ENCODE measurements around the gene SLC2A4RG.
"Not testable (repeated sequence)": the region's sequence is repeated elsewhere in the genome, so short reads cannot be mapped to it uniquely, and the experiment has no call there.

The SLC2A4RG gene

GRCh38 chr20:63774306-63774705 lies 34.7 kb downstream of the SLC2A4RG start:
- no peak for DNase-seq
- Histone ChIP-seq H3K79me1 (ENCODE audit: low read length) (peaks cover 10% of the 10 kb centered on the region), H3K56ac (ENCODE audit: low read length) (no peak overlapping the region), H4K8ac (ENCODE audit: low read depth, low read length) (no peak overlapping the region), H3K4ac (ENCODE audit: low read depth, low read length) (no peak overlapping the region), H2BK120ac (ENCODE audit: low read depth, low read length) (no peak overlapping the region), H3K18ac (ENCODE audit: low read length) (no peak overlapping the region), H3K27ac (ENCODE audit: low read depth, low read length) (no peak overlapping the region), H2BK5ac (ENCODE audit: low read length) (no peak overlapping the region), H4K5ac (ENCODE audit: low read length) (no peak overlapping the region), H2BK15ac (replicated peaks; ENCODE audit: low read depth) (no peak overlapping the region), H3K36me3 (ENCODE audit: control insufficient read depth, insufficient read depth, low read length) (no peaks in the 10 kb centered on the region), H3K27me3 (ENCODE audit: insufficient read depth, low read length, poor library complexity) (no peaks in the 10 kb centered on the region), H3K4me1 (ENCODE audit: control insufficient read depth, low read depth, low read length) (no peaks in the 10 kb centered on the region), H3K79me2 (ENCODE audit: control insufficient read depth, insufficient read depth, low read length) (peaks cover 7% of the 10 kb centered on the region), H3K4me3 (ENCODE audit: low read length) (no peak overlapping the region), H3K4me2 (ENCODE audit: low read length) (no peak overlapping the region), H3K9ac (ENCODE audit: low read length) (no peak overlapping the region), H2AK5ac (ENCODE audit: low read length) (no peak overlapping the region), H3K23ac (ENCODE audit: low read length) (no peak overlapping the region)
- WGBS (ENCODE audit: extremely low coverage, insufficient coverage, low lambda C conversion rate): no CpG with 5 or more reads among the region's 15 CpGs

DNA sequence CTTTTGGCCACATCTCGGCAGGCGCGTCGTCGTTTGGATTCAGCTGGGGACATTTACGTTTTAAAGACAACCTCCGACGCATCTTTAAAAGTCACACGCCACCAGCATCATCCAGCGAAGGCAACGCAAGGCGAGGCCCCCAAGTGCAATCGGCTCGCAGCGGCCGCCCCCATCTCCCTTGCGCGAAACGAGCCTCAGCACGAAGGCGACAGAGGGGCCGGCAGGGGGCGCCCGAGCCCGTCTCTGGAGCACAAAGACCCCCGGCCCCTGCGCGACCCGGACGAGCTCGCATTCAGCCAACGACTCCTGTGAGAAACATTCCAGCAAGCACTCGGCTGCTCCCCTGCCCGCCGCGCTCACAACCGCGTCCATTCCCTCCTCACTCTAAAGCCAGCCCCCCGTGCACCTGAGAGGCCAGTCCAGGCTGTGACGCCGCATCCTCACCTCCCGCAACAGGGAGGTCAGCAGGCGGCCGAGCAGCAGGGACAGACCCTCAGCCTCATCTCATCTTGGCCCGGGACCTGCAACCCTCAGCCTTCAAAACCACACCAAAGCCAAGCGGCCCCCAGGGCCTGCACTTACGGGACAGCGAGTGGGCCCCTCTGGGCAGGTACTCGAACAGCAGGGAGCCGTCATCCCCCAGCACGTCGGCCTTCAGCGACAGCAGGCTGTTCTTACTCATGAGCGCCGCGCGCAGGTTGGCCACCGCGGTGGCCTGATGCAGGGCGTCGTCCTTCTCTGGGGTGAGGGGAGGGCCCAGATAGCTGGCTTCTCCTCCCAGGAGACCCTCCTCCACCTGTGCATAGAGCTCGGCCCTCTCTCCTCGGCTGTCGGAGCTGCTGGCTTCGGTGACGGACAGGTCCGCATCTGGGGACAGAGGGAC lies 35.8 kb downstream of the SLC2A4RG start:
- Histone ChIP-seq H3K27me3 (ENCODE audit: insufficient read depth, low read length, poor library complexity) (no peaks in the 10 kb centered on the region), H3K27ac (ENCODE audit: low read depth, low read length) (no peak overlapping the region), H3K4me2 (ENCODE audit: low read length) (peak overlapping the region; percentile 87), H2BK15ac (replicated peaks; ENCODE audit: low read depth) (no peak overlapping the region), H3K23ac (ENCODE audit: low read length) (no peak overlapping the region), H3K4ac (ENCODE audit: low read depth, low read length) (no peak overlapping the region), H3K4me1 (ENCODE audit: control insufficient read depth, low read depth, low read length) (no peaks in the 10 kb centered on the region), H2AK5ac (ENCODE audit: low read length) (no peak overlapping the region), H4K8ac (ENCODE audit: low read depth, low read length) (no peak overlapping the region), H3K79me1 (ENCODE audit: low read length) (peaks cover 10% of the 10 kb centered on the region), H3K9ac (ENCODE audit: low read length) (peak overlapping the region; percentile 66), H3K4me3 (ENCODE audit: low read length) (no peak overlapping the region), H2BK120ac (ENCODE audit: low read depth, low read length) (no peak overlapping the region), H3K36me3 (ENCODE audit: control insufficient read depth, insufficient read depth, low read length) (no peaks in the 10 kb centered on the region), H2BK5ac (ENCODE audit: low read length) (no peak overlapping the region), H3K18ac (ENCODE audit: low read length) (no peak overlapping the region), H3K56ac (ENCODE audit: low read length) (peak overlapping the region; percentile 77), H4K5ac (ENCODE audit: low read length) (no peak overlapping the region), H3K79me2 (ENCODE audit: control insufficient read depth, insufficient read depth, low read length) (peaks cover 7% of the 10 kb centered on the region)
- peak; percentile 85 for DNase-seq
- WGBS (ENCODE audit: extremely low coverage, insufficient coverage, low lambda C conversion rate): no CpG with 5 or more reads among the region's 67 CpGs

DNA sequence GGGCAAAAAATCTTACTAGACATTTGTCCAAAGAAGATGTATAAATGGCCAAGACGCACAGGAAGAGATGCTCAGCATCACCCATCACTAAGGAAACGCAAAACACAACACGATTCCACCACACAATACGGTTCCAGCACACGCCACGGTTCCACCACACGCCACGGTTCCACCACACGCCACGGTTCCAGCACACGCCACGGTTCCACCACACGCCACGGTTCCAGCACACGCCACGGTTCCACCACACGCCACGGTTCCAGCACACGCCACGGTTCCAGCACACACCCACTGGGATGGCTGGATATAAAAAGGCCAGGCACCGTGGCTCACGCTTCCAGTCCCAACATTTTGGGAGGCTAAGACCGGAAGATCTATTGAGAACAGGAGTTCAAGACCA lies 37.3 kb downstream of the SLC2A4RG start:
- H3K4me1 ChIP-seq (ENCODE audit: control insufficient read depth, low read depth, low read length); H3K27ac ChIP-seq (ENCODE audit: low read depth, low read length); DNase-seq; H3K4me3 ChIP-seq (ENCODE audit: low read length); H3K18ac ChIP-seq (ENCODE audit: low read length); H3K4ac ChIP-seq (ENCODE audit: low read depth, low read length); H4K8ac ChIP-seq (ENCODE audit: low read depth, low read length); H2BK120ac ChIP-seq (ENCODE audit: low read depth, low read length); H3K9ac ChIP-seq (ENCODE audit: low read length); H3K27me3 ChIP-seq (ENCODE audit: insufficient read depth, low read length, poor library complexity); H3K23ac ChIP-seq (ENCODE audit: low read length); H2AK5ac ChIP-seq (ENCODE audit: low read length); H3K79me2 ChIP-seq (ENCODE audit: control insufficient read depth, insufficient read depth, low read length); H3K56ac ChIP-seq (ENCODE audit: low read length); H3K4me2 ChIP-seq (ENCODE audit: low read length); H3K36me3 ChIP-seq (ENCODE audit: control insufficient read depth, insufficient read depth, low read length); H2BK5ac ChIP-seq (ENCODE audit: low read length); H4K5ac ChIP-seq (ENCODE audit: low read length); H2BK15ac ChIP-seq (replicated peaks; ENCODE audit: low read depth): not testable (repeated sequence)
- peaks cover 12% of the 10 kb centered on the region for H3K79me1 ChIP-seq (ENCODE audit: low read length)
- WGBS (ENCODE audit: extremely low coverage, insufficient coverage, low lambda C conversion rate): no CpG with 5 or more reads among the region's 23 CpGs

GRCh38 chr20:63777614-63778013 lies 38.0 kb downstream of the SLC2A4RG start:
- H3K79me1 ChIP-seq (ENCODE audit: low read length): peaks cover 17% of the 10 kb centered on the region
- no peaks in the 10 kb centered on the region for H3K27me3 ChIP-seq (ENCODE audit: insufficient read depth, low read length, poor library complexity)
- no CpG with 5 or more reads among the region's 13 CpGs for WGBS (ENCODE audit: extremely low coverage, insufficient coverage, low lambda C conversion rate)

GRCh38 chr20:63778034-63778752 lies 38.6 kb downstream of the SLC2A4RG start:
- Histone ChIP-seq H3K79me1 (ENCODE audit: low read length) (peaks cover 16% of the 10 kb centered on the region), H2BK15ac (replicated peaks; ENCODE audit: low read depth) (no peak overlapping the region), H3K27ac (ENCODE audit: low read depth, low read length) (no peak overlapping the region), H3K18ac (ENCODE audit: low read length) (no peak overlapping the region), H2BK5ac (ENCODE audit: low read length) (no peak overlapping the region), H4K8ac (ENCODE audit: low read depth, low read length) (no peak overlapping the region), H2AK5ac (ENCODE audit: low read length) (no peak overlapping the region), H3K4me2 (ENCODE audit: low read length) (no peak overlapping the region), H3K56ac (ENCODE audit: low read length) (no peak overlapping the region), H3K36me3 (ENCODE audit: control insufficient read depth, insufficient read depth, low read length) (no peaks in the 10 kb centered on the region), H3K27me3 (ENCODE audit: insufficient read depth, low read length, poor library complexity) (no peaks in the 10 kb centered on the region), H3K79me2 (ENCODE audit: control insufficient read depth, insufficient read depth, low read length) (peaks cover 7% of the 10 kb centered on the region), H3K4me1 (ENCODE audit: control insufficient read depth, low read depth, low read length) (no peaks in the 10 kb centered on the region), H2BK120ac (ENCODE audit: low read depth, low read length) (no peak overlapping the region), H3K23ac (ENCODE audit: low read length) (no peak overlapping the region), H3K4me3 (ENCODE audit: low read length) (no peak overlapping the region), H3K9ac (ENCODE audit: low read length) (no peak overlapping the region), H3K4ac (ENCODE audit: low read depth, low read length) (no peak overlapping the region), H4K5ac (ENCODE audit: low read length) (no peak overlapping the region)
- DNase-seq: peak; percentile 53
- no CpG with 5 or more reads among the region's 19 CpGs for WGBS (ENCODE audit: extremely low coverage, insufficient coverage, low lambda C conversion rate)

More at GRCh38 chr20:63777614-63778013, 38.0 kb downstream of the SLC2A4RG start:
- DNase-seq: no peak
- Histone ChIP-seq H3K36me3 (ENCODE audit: control insufficient read depth, insufficient read depth, low read length) (no peaks in the 10 kb centered on the region), H3K18ac (ENCODE audit: low read length) (no peak overlapping the region), H2AK5ac (ENCODE audit: low read length) (no peak overlapping the region), H2BK15ac (replicated peaks; ENCODE audit: low read depth) (no peak overlapping the region), H3K4me2 (ENCODE audit: low read length) (no peak overlapping the region), H4K8ac (ENCODE audit: low read depth, low read length) (no peak overlapping the region), H3K79me2 (ENCODE audit: control insufficient read depth, insufficient read depth, low read length) (peaks cover 7% of the 10 kb centered on the region), H3K27ac (ENCODE audit: low read depth, low read length) (no peak overlapping the region), H4K5ac (ENCODE audit: low read length) (no peak overlapping the region), H3K4ac (ENCODE audit: low read depth, low read length) (no peak overlapping the region), H3K4me1 (ENCODE audit: control insufficient read depth, low read depth, low read length) (no peaks in the 10 kb centered on the region), H3K23ac (ENCODE audit: low read length) (no peak overlapping the region), H2BK120ac (ENCODE audit: low read depth, low read length) (no peak overlapping the region), H3K9ac (ENCODE audit: low read length) (no peak overlapping the region), H2BK5ac (ENCODE audit: low read length) (no peak overlapping the region), H3K56ac (ENCODE audit: low read length) (no peak overlapping the region), H3K4me3 (ENCODE audit: low read length) (no peak overlapping the region)
